ENCODE measurements around the gene MYCL. TPM values are rescaled to one million over a fixed set of nuclear protein-coding genes. Genes with fewer than 3 reads are reported as not detected.

Gene MYCL
- total RNA-seq, 4 donors from 2014 or later, result 62.7 to 131 (median 95.1) TPM

DNA sequence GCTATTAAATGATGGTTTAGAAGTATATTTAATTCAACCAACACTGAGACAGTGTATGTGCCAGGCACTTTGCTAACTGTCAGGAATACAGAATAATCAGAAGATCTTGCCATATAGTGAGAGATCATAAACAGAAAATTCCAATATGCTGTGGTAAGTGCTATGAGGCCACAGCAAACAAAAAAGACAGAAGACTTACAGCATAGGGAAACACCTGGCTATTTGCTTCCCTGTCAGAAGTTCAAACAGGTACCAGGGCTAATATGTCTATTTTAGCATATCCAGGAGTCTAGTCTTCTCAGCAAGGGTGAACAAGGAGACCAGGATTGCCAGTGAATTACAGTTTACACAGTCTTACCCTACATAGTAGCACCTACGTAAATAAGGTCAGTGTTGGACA lies 48.8 kb downstream of the MYCL start:
- H3K9me3 ChIP-seq, result no peaks in the 10 kb centered on the region
- H3K36me3 ChIP-seq, result peaks cover 18% of the 10 kb centered on the region
- peak overlapping the region; percentile 47 for H3K27ac ChIP-seq
- 76% methylated on average over 1 of the region's 1 CpG for WGBS
- no peak for TF ChIP-seq POLR2AphosphoS5 (IDR thresholded peaks at IDR 0.05)
- DNase-seq (ENCODE audit: low spot score in 2 of 2), result no peak
- H3K4me1 ChIP-seq, result peaks cover 34% of the 10 kb centered on the region
- H3K27me3 ChIP-seq, result no peaks in the 10 kb centered on the region
- no peak overlapping the region for H3K4me3 ChIP-seq

- no peak for DNase-seq (ENCODE audit: low spot score in 2 of 2)
- H3K4me1 ChIP-seq, result peaks cover 34% of the 10 kb centered on the region
- 46% methylated on average over 5 of the region's 5 CpGs for WGBS
- H3K4me3 ChIP-seq, result no peak overlapping the region
- no peaks in the 10 kb centered on the region for H3K9me3 ChIP-seq
- peak overlapping the region; percentile 52 for H3K27ac ChIP-seq
- H3K36me3 ChIP-seq, result peaks cover 18% of the 10 kb centered on the region
- H3K27me3 ChIP-seq, result no peaks in the 10 kb centered on the region
- TF ChIP-seq EP300 (IDR thresholded peaks at IDR 0.05), result no peak
- TF ChIP-seq POLR2A (IDR thresholded peaks at IDR 0.05), result no peak
- TF ChIP-seq CTCF (IDR thresholded peaks at IDR 0.05), result no peak
- peak in 1 of 3 donors; percentile 55 for TF ChIP-seq POLR2AphosphoS5 (IDR thresholded peaks at IDR 0.05)
Observed at GRCh38 chr1:39852214-39852791, 49.4 kb downstream of the MYCL start.

GRCh38 chr1:39850606-39851216 lies 51.0 kb downstream of the MYCL start:
- H3K4me3 ChIP-seq, result peak overlapping the region; percentile 11
- H3K27ac ChIP-seq, result peak overlapping the region; percentile 80
- no peak for TF ChIP-seq EP300 (IDR thresholded peaks at IDR 0.05)
- TF ChIP-seq CTCF (IDR thresholded peaks at IDR 0.05), result no peak
- no peak for TF ChIP-seq POLR2AphosphoS5 (IDR thresholded peaks at IDR 0.05)
- TF ChIP-seq POLR2A (IDR thresholded peaks at IDR 0.05), result no peak
- no peak for DNase-seq (ENCODE audit: low spot score in 2 of 2)
- no peaks in the 10 kb centered on the region for H3K9me3 ChIP-seq
- H3K27me3 ChIP-seq, result no peaks in the 10 kb centered on the region
- WGBS, result 57% methylated on average over 3 of the region's 3 CpGs
- H3K36me3 ChIP-seq, result peaks cover 14% of the 10 kb centered on the region
- H3K4me1 ChIP-seq, result peaks cover 40% of the 10 kb centered on the region

DNA sequence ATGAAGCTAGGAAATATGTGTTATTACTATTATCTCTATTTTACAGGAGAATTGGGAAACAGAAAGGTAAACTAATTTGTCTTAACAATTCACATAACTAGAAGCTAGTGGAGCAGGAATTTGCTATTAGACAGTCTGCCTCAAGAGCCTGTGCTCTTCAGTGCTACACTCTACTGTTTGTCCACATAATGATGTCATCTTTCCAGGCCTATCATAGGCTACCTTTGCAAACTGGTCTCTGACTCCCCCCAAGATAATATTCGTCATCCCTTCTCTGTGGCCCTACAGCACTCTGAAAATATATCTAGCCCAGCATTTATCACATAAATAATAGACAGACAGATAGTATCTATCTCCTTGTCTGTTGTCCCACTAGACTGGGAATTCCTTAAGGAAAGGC lies 52.5 kb downstream of the MYCL start:
- DNase-seq (ENCODE audit: low spot score in 2 of 2), result no peak
- peaks cover 52% of the 10 kb centered on the region for H3K4me1 ChIP-seq
- H3K4me3 ChIP-seq, result no peak overlapping the region
- no peak overlapping the region for H3K27ac ChIP-seq
- no peaks in the 10 kb centered on the region for H3K9me3 ChIP-seq
- 80% methylated on average over 1 of the region's 1 CpG for WGBS
- H3K27me3 ChIP-seq, result no peaks in the 10 kb centered on the region
- TF ChIP-seq POLR2A (IDR thresholded peaks at IDR 0.05) (no peak), EP300 (IDR thresholded peaks at IDR 0.05) (no peak), CTCF (IDR thresholded peaks at IDR 0.05) (no peak), POLR2AphosphoS5 (IDR thresholded peaks at IDR 0.05) (no peak)
- peaks cover 7% of the 10 kb centered on the region for H3K36me3 ChIP-seq

DNA sequence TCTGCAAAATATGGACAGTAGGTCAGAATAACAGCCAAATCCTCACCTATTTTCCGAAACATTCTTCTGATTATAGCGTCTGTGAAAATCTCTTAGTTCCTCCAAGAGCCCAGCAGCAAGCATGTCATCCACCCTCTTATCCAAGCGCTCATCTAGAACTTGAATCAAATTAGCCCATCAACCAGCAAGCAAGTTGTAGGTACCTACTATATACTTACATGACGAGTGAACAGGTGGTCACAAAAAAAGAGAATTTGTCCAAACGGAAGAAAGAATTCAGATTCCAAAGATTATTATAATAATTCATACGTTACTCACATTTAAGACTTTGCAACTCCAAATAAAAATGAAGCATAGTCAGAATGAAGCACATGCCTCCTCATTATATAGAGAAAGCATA lies 53.8 kb downstream of the MYCL start:
- WGBS, result 92% methylated on average over 6 of the region's 6 CpGs
- TF ChIP-seq POLR2AphosphoS5 (IDR thresholded peaks at IDR 0.05) (no peak), POLR2A (IDR thresholded peaks at IDR 0.05) (no peak), CTCF (IDR thresholded peaks at IDR 0.05) (no peak), EP300 (IDR thresholded peaks at IDR 0.05) (no peak)
- Histone ChIP-seq H3K4me3 (no peak overlapping the region), H3K4me1 (peaks cover 49% of the 10 kb centered on the region), H3K27ac (no peak overlapping the region), H3K9me3 (no peaks in the 10 kb centered on the region), H3K27me3 (no peaks in the 10 kb centered on the region), H3K36me3 (peaks cover 17% of the 10 kb centered on the region)
- DNase-seq (ENCODE audit: low spot score in 2 of 2), result no peak

Measured in suprapubic skin (tissue), 4 donors.